ENCODE results near the gene SLC6A12. TPM values are rescaled to one million over a fixed set of nuclear protein-coding genes. Genes with fewer than 3 reads are reported as not detected.

Gene SLC6A12
- polyA plus RNA-seq, 1 donor from 2014 or later = 0.15 TPM

DNA sequence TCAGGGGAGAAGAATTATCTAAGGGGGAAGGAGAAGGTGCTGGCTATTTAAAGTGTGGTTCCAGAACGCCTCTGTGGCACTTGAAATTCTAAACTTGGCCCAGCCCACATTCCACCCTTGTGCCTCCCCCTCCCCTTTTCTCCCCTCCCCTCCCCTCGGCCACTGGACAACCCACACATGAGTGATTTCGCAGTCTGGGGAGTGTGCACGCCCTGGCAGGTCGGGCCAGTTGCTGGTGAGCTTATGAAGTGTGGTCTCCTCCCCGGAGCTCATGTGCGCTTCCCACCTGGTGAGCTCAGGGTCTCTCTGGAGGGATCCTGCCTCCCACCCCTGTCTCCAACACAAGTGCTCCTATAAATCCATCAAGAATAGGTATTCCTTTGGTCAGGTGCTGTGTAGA lies 48.9 kb upstream of the SLC6A12 start, which contains the start of gene SLC6A13:
Gene SLC6A13 (minus strand): TSS at position 20 of the 400 bp plus-strand sequence. CDS start 2,784 bp downstream, outside the sequence.
- TF ChIP-seq SMC3 (conservative IDR thresholded peaks at IDR 0.05; ENCODE audit: poor library complexity) (no peak), CTCF (IDR thresholded peaks at IDR 0.05; ENCODE audit: poor library complexity, severe bottlenecking) (no peak), RAD21 (conservative IDR thresholded peaks at IDR 0.05) (no peak), EP300 (conservative IDR thresholded peaks at IDR 0.05; ENCODE audit: poor library complexity, severe bottlenecking) (no peak), EZH2 (IDR thresholded peaks at IDR 0.05; ENCODE audit: borderline replicate concordance, insufficient read depth, low read length, poor library complexity, severe bottlenecking) (no peak), REST (IDR thresholded peaks at IDR 0.05; ENCODE audit: borderline replicate concordance) (no peak), TAF1 (IDR thresholded peaks at IDR 0.05; ENCODE audit: low read depth) (no peak), POLR2AphosphoS5 (IDR thresholded peaks at IDR 0.05) (no peak), MXI1 (conservative IDR thresholded peaks at IDR 0.05; ENCODE audit: poor library complexity, severe bottlenecking) (no peak)
- no peaks in the 10 kb centered on the region for H3K36me3 ChIP-seq (ENCODE audit: insufficient read depth, low read length)
- H3K4me2 ChIP-seq (ENCODE audit: low read length) = no peak within 1 kb of the TSS

DNA sequence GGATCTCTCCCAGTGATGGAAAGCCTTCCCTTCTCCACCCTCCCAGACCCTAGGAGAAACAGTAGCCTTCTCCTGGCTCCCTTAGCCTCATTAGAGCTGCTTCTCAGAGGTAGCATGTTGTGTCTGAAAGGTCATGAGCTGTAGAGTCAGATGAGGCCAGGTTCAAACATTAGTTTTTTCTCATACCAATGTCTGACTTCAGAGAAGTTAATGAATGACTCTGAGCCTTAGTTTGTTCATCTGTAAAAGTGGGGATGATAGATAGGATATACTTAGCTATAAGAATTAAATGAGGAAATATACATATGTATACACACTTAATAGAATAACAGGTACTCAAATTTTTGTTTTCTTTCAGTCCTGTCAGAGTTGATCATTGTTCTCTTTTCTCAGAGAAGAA lies 48.2 kb upstream of the SLC6A12 start:
- Histone ChIP-seq H3K9ac (ENCODE audit: low read length) (no peak overlapping the region), H3F3A (ENCODE audit: insufficient read depth, low read length, poor library complexity, severe bottlenecking) (no peaks in the 10 kb centered on the region), H3K4me3 (ENCODE audit: low read length) (no peak overlapping the region), H3K9me3 (ENCODE audit: low read length) (no peaks in the 10 kb centered on the region), H3K36me3 (ENCODE audit: insufficient read depth, low read length) (no peaks in the 10 kb centered on the region), H3K27me3 (ENCODE audit: insufficient read depth, low read depth, low read length) (no peaks in the 10 kb centered on the region), H3K79me2 (replicated peaks; ENCODE audit: insufficient read depth, low read length) (no peaks in the 10 kb centered on the region), H4K20me1 (ENCODE audit: insufficient read depth) (no peaks in the 10 kb centered on the region), H3K27ac (ENCODE audit: low read length) (no peak overlapping the region), H2AFZ (ENCODE audit: low read depth, low read length) (no peak overlapping the region), H3K9me2 (ENCODE audit: insufficient read depth, low read length) (no peaks in the 10 kb centered on the region), H3K4me2 (ENCODE audit: low read length) (no peak overlapping the region)
- no peak for TF ChIP-seq SMC3 (conservative IDR thresholded peaks at IDR 0.05; ENCODE audit: poor library complexity)
- no peak for TF ChIP-seq EP300 (conservative IDR thresholded peaks at IDR 0.05; ENCODE audit: poor library complexity, severe bottlenecking)
- TF ChIP-seq TAF1 (IDR thresholded peaks at IDR 0.05; ENCODE audit: low read depth) = no peak
- TF ChIP-seq EZH2 (IDR thresholded peaks at IDR 0.05; ENCODE audit: borderline replicate concordance, insufficient read depth, low read length, poor library complexity, severe bottlenecking) = no peak

More for the DNA sequence above, 48.9 kb upstream of the SLC6A12 start, which contains the start of gene SLC6A13:
- no peaks in the 10 kb centered on the region for H3K79me2 ChIP-seq (replicated peaks; ENCODE audit: insufficient read depth, low read length)
- no peak within 1 kb of the TSS for H3K9ac ChIP-seq (ENCODE audit: low read length)
- H4K20me1 ChIP-seq (ENCODE audit: insufficient read depth) = no peaks in the 10 kb centered on the region
- H3K27ac ChIP-seq (ENCODE audit: low read length) = no peak within 1 kb of the TSS
- no peaks in the 10 kb centered on the region for H3K9me3 ChIP-seq (ENCODE audit: low read length)
- H3K4me3 ChIP-seq (ENCODE audit: low read length) = no peak within 1 kb of the TSS
- H3K9me2 ChIP-seq (ENCODE audit: insufficient read depth, low read length) = no peaks in the 10 kb centered on the region
- H3F3A ChIP-seq (ENCODE audit: insufficient read depth, low read length, poor library complexity, severe bottlenecking) = no peaks in the 10 kb centered on the region
- no peak within 1 kb of the TSS for H2AFZ ChIP-seq (ENCODE audit: low read depth, low read length)
- H3K27me3 ChIP-seq (ENCODE audit: insufficient read depth, low read depth, low read length) = no peaks in the 10 kb centered on the region
